Esophagus muscularis mucosa (tissue), 4 donors: ENCODE measurements around the gene COL10A1. TPM values are rescaled to one million over a fixed set of nuclear protein-coding genes. Genes with fewer than 3 reads are reported as not detected.

Experiments used
- DNase-seq: peaks from one replicate; pipeline ENCODE4 v3.0.0-alpha.2; 2017; ENCODE audit errors: extremely low spot score
- H3K27ac ChIP-seq, 4 donors: fragments of 200-600 bp; sonication (generic); replicated peaks in 1 of 4; 1 replicate in 3 of 4; 2 replicates in 1 of 4; pipeline ENCODE4 v1.5.1; 2016 to 2019; ENCODE audit warnings: mild to moderate bottlenecking in 1 of 4
- H3K27me3 ChIP-seq, 4 donors: fragments of 200-600 bp; sonication (generic); one replicate each; pipeline versions ENCODE4 v1.5.1 to v1.6.0; 2016 to 2019
- H3K36me3 ChIP-seq, 4 donors: fragments of 200-600 bp; sonication (generic); one replicate each; pipeline ENCODE4 v1.5.1; 2016 to 2019
- H3K4me1 ChIP-seq, 4 donors: fragments of 200-600 bp; sonication (generic); one replicate each; pipeline ENCODE4 v1.5.1; 2016 to 2019
- H3K4me3 ChIP-seq, 4 donors: fragments of 200-600 bp; sonication (generic); 1 replicate in 2 of 4; 2 replicates in 2 of 4; pipeline ENCODE4 v1.5.1; 2016 to 2019; ENCODE audit warnings: mild to moderate bottlenecking in 4 of 4, moderate library complexity in 1 of 4
- H3K9me3 ChIP-seq, 4 donors: fragments of 200-600 bp; sonication (generic); 1 replicate in 3 of 4; 2 replicates in 1 of 4; pipeline ENCODE4 v1.5.1; 2016 to 2019
- EP300 ChIP-seq: sonication (generic); formaldehyde crosslinking; IDR thresholded peaks from one replicate; pipeline ENCODE4 v1.6.1; 2017; ENCODE audit warnings: antibody characterized with exemption
- POLR2A ChIP-seq: fragments of 450-650 bp; IDR thresholded peaks from one replicate; pipeline ENCODE4 v1.6.1; 2017; ENCODE audit warnings: antibody characterized with exemption, moderate library complexity, mild to moderate bottlenecking, low read depth
- POLR2AphosphoS5 ChIP-seq, 2 donors: sonication (generic); formaldehyde crosslinking; IDR thresholded peaks; one replicate each; pipeline ENCODE4 v1.6.1; 2017; ENCODE audit warnings: antibody characterized with exemption in 2 of 2
- WGBS: methylation state at CpG from one replicate; pipeline ENCODE4 v1.1.5; 2018; 5-methylcytosine and 5-hydroxymethylcytosine counted together
- intact Hi-C: fragments of 100-400 bp; cut with DNase I; formaldehyde crosslinking; loops from one replicate; pipeline ENCODE4 v1.15.1; 2023
- total RNA-seq, 4 donors: library from RNA; depleted of rRNA; stranded (reverse); fragments of >200 nt; gene quantifications; one replicate each; pipeline versions ENCODE4 v1.1.0 to v1.2.1, GENCODE V29; 2016
- TF ChIP-seq, protein P1 (sequence below), 3 experiments: fragments of 200-600 bp in 2 of 3; fragments of 450-650 bp in 1 of 3; sonication (generic) in 2 of 3; IDR thresholded peaks; one replicate each; pipeline ENCODE4 v1.5.1; 2017 to 2019; ENCODE audit warnings: antibody characterized with exemption in 3 of 3, mild to moderate bottlenecking in 2 of 3, moderate library complexity in 1 of 3

Gene COL10A1
- total RNA-seq, 4 donors from 2014 or later, result not detected

- Histone ChIP-seq H3K4me3 (no peak overlapping the region), H3K27me3 (no peaks in the 10 kb centered on the region), H3K4me1 (no peaks in the 10 kb centered on the region), H3K9me3 (no peaks in the 10 kb centered on the region), H3K27ac (no peak overlapping the region), H3K36me3 (peaks cover 10 to 61% (median 45%) of the 10 kb centered on the region in 4 donors)
- no peak for DNase-seq
- intact Hi-C loops, result no loop called here
- TF ChIP-seq, protein P1, sequence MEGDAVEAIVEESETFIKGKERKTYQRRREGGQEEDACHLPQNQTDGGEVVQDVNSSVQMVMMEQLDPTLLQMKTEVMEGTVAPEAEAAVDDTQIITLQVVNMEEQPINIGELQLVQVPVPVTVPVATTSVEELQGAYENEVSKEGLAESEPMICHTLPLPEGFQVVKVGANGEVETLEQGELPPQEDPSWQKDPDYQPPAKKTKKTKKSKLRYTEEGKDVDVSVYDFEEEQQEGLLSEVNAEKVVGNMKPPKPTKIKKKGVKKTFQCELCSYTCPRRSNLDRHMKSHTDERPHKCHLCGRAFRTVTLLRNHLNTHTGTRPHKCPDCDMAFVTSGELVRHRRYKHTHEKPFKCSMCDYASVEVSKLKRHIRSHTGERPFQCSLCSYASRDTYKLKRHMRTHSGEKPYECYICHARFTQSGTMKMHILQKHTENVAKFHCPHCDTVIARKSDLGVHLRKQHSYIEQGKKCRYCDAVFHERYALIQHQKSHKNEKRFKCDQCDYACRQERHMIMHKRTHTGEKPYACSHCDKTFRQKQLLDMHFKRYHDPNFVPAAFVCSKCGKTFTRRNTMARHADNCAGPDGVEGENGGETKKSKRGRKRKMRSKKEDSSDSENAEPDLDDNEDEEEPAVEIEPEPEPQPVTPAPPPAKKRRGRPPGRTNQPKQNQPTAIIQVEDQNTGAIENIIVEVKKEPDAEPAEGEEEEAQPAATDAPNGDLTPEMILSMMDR (IDR thresholded peaks at IDR 0.05), result peak in 2 of 3 experiments; percentile 22 to 32
- no peak for TF ChIP-seq POLR2A
- 68% methylated on average over 2 of the region's 2 CpGs for WGBS
Observed at GRCh38 chr6:116115781-116116180, 10.2 kb downstream of the COL10A1 start.

GRCh38 chr6:116113386-116113785 is 12.5 kb downstream of the COL10A1 start:
- Histone ChIP-seq H3K27ac (no peak overlapping the region), H3K36me3 (peaks cover 17 to 76% (median 60%) of the 10 kb centered on the region in 4 donors), H3K4me3 (no peak overlapping the region), H3K27me3 (no peaks in the 10 kb centered on the region), H3K4me1 (no peaks in the 10 kb centered on the region), H3K9me3 (no peaks in the 10 kb centered on the region)
- intact Hi-C loops, result no loop called here
- TF ChIP-seq POLR2AphosphoS5 (IDR thresholded peaks at IDR 0.05) (no peak), EP300 (no peak), POLR2A (no peak)
- TF ChIP-seq, protein P1 (IDR thresholded peaks at IDR 0.05), result no peak
- DNase-seq, result no peak
- WGBS, result 95% methylated on average over 2 of the region's 2 CpGs

GRCh38 chr6:116111552-116112528 is 14.1 kb downstream of the COL10A1 start:
- no peak overlapping the region for H3K4me3 ChIP-seq
- no peak overlapping the region for H3K27ac ChIP-seq
- no peak for DNase-seq
- no peaks in the 10 kb centered on the region for H3K9me3 ChIP-seq
- intact Hi-C loops, result no loop called here
- TF ChIP-seq POLR2A, result no peak
- TF ChIP-seq, protein P1 (IDR thresholded peaks at IDR 0.05), result peak in 1 of 3 experiments; percentile 27
- no peaks in the 10 kb centered on the region for H3K4me1 ChIP-seq
- H3K27me3 ChIP-seq, result no peaks in the 10 kb centered on the region
- H3K36me3 ChIP-seq, result peaks cover 12 to 74% (median 54%) of the 10 kb centered on the region in 4 donors
- WGBS, result 82% methylated on average over 5 of the region's 5 CpGs

DNA sequence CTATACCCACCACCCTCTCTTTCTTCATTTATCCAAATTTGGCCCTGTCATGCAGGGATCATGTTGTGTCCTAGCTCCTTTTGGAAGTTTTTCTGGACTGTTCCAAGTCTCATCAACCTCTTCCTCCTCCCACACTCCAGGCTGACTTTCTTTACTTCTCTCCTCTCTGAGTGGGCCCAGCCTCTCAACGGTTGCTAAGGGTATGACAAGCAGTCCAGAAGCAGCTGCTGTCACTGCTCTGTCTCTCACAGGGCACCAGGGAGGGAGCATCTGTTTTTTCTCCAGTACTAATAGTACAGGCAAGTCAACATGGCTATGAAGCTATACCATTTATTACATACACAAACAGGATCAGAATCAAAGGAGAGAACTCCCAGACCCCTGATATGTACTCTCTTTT is 17.1 kb downstream of the COL10A1 start:
- H3K4me3 ChIP-seq, result no peak overlapping the region
- H3K27me3 ChIP-seq, result no peaks in the 10 kb centered on the region
- no peak overlapping the region for H3K27ac ChIP-seq
- no peak for TF ChIP-seq POLR2AphosphoS5 (IDR thresholded peaks at IDR 0.05)
- TF ChIP-seq, protein P1 (IDR thresholded peaks at IDR 0.05), result no peak
- TF ChIP-seq POLR2A, result no peak
- TF ChIP-seq EP300, result no peak
- H3K4me1 ChIP-seq, result peaks cover 3 to 15% (median 9%) of the 10 kb centered on the region in 4 donors
- peaks cover 12 to 59% (median 40%) of the 10 kb centered on the region in 4 donors for H3K36me3 ChIP-seq
- WGBS, result 26% methylated on average over 1 of the region's 1 CpG
- intact Hi-C loops, result no loop called here
- no peak for DNase-seq
- H3K9me3 ChIP-seq, result no peaks in the 10 kb centered on the region
